ENCODE data around the gene FAM163B.

- TF ChIP-seq REST (IDR thresholded peaks at IDR 0.05; ENCODE audit: unreplicated experiment) (no peak), POLR2AphosphoS5 (IDR thresholded peaks at IDR 0.05; ENCODE audit: low read depth) (no peak), EZH2 (IDR thresholded peaks at IDR 0.05; ENCODE audit: low read depth, unreplicated experiment) (no peak), CREB1 (CRISPR knock-in tag; IDR thresholded peaks at IDR 0.05; ENCODE audit: low read depth) (no peak), EZH2phosphoT487 (IDR thresholded peaks at IDR 0.05; ENCODE audit: unreplicated experiment) (no peak), ZNF331 (CRISPR knock-in tag; IDR thresholded peaks at IDR 0.05; ENCODE audit: low read depth) (no peak), JUNB (IDR thresholded peaks at IDR 0.05; ENCODE audit: unreplicated experiment) (no peak), STAT1 (IDR thresholded peaks at IDR 0.05; ENCODE audit: unreplicated experiment) (no peak), ZNF462 (CRISPR knock-in tag; IDR thresholded peaks at IDR 0.05) (no peak), ZNF114 (CRISPR knock-in tag; IDR thresholded peaks at IDR 0.05) (no peak)
- TF ChIP-seq, protein P1, sequence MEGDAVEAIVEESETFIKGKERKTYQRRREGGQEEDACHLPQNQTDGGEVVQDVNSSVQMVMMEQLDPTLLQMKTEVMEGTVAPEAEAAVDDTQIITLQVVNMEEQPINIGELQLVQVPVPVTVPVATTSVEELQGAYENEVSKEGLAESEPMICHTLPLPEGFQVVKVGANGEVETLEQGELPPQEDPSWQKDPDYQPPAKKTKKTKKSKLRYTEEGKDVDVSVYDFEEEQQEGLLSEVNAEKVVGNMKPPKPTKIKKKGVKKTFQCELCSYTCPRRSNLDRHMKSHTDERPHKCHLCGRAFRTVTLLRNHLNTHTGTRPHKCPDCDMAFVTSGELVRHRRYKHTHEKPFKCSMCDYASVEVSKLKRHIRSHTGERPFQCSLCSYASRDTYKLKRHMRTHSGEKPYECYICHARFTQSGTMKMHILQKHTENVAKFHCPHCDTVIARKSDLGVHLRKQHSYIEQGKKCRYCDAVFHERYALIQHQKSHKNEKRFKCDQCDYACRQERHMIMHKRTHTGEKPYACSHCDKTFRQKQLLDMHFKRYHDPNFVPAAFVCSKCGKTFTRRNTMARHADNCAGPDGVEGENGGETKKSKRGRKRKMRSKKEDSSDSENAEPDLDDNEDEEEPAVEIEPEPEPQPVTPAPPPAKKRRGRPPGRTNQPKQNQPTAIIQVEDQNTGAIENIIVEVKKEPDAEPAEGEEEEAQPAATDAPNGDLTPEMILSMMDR (conservative IDR thresholded peaks at IDR 0.05; ENCODE audit: low read depth in 2 of 2): no peak
- TF ChIP-seq, protein P2, sequence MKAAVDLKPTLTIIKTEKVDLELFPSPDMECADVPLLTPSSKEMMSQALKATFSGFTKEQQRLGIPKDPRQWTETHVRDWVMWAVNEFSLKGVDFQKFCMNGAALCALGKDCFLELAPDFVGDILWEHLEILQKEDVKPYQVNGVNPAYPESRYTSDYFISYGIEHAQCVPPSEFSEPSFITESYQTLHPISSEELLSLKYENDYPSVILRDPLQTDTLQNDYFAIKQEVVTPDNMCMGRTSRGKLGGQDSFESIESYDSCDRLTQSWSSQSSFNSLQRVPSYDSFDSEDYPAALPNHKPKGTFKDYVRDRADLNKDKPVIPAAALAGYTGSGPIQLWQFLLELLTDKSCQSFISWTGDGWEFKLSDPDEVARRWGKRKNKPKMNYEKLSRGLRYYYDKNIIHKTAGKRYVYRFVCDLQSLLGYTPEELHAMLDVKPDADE (IDR thresholded peaks at IDR 0.05): no peak
These were observed 38.7 kb upstream of the FAM163B start for GRCh38 chr9:133647765-133648469.
